Transverse colon (tissue), 4 donors: ENCODE results near the gene TBCD.

Experiments
- CTCF ChIP-seq, 5 experiments: fragments of 200-600 bp in 3 of 5; fragments of 450-650 bp in 2 of 5; sonication (generic) in 3 of 5; IDR thresholded peaks; 1 replicate in 2 of 5; 2 replicates in 3 of 5; pipeline ENCODE4 v1.5.1; 2016 to 2017; ENCODE audit warnings: antibody characterized with exemption in 5 of 5, inconsistent platforms in 3 of 5, mild to moderate bottlenecking in 2 of 5, moderate library complexity in 1 of 5
- EP300 ChIP-seq: sonication (generic); formaldehyde crosslinking; IDR thresholded peaks from one replicate; pipeline ENCODE4 v1.6.1; 2017; ENCODE audit warnings: antibody characterized with exemption, low read depth
- POLR2A ChIP-seq: fragments of 450-650 bp; IDR thresholded peaks from one replicate; pipeline ENCODE4 v1.6.1; 2016; ENCODE audit warnings: antibody characterized with exemption, mild to moderate bottlenecking, moderate library complexity
- POLR2AphosphoS5 ChIP-seq, 3 donors: sonication (generic); formaldehyde crosslinking; IDR thresholded peaks; one replicate each; pipeline ENCODE4 v1.6.1; 2016; ENCODE audit warnings: antibody characterized with exemption in 3 of 3

- TF ChIP-seq POLR2A (no peak), CTCF (IDR thresholded peaks at IDR 0.05) (no peak), POLR2AphosphoS5 (IDR thresholded peaks at IDR 0.05) (no peak), EP300 (no peak)
These were observed 233.0 kb downstream of the TBCD start for GRCh38 chr17:82984751-82985427.
